DND-41 (cell line): ENCODE results near the gene THEM4.
A peak's percentile ranks its signal among the peaks of the same experiment; 100 is the strongest.

Experiments used
- ATAC-seq: fragments of 200-7000 bp; cut with Tn5 transposase; 3 replicates; pipeline ENCODE4 v1.9.1; 2021; ENCODE audit warnings: low read depth; ENCODE audit not compliant: insufficient read depth
- DNase-seq: peaks from one replicate; pipeline ENCODE4 v3.0.0-alpha.2; 2020
- H2AFZ ChIP-seq: 2 replicates; pipeline ENCODE4 v1.6.0; 2012; ENCODE audit warnings: low read depth, low read length
- H3K27ac ChIP-seq: 2 replicates; pipeline ENCODE4 v1.5.1; 2012; ENCODE audit warnings: low read length, inconsistent platforms
- H3K27me3 ChIP-seq: fragments of 200-600 bp; sonication (generic); 2 replicates; pipeline ENCODE4 v1.6.0; 2012; ENCODE audit warnings: low read length, mild to moderate bottlenecking, inconsistent platforms; ENCODE audit not compliant: insufficient read depth, poor library complexity
- H3K36me3 ChIP-seq: 2 replicates; pipeline ENCODE4 v1.5.1; 2012; ENCODE audit warnings: low read length, inconsistent platforms; ENCODE audit not compliant: insufficient read depth
- H3K4me1 ChIP-seq: 2 replicates; pipeline ENCODE4 v1.5.1; 2012; ENCODE audit warnings: mild to moderate bottlenecking, low read length; ENCODE audit not compliant: insufficient read depth
- H3K4me2 ChIP-seq: 2 replicates; pipeline ENCODE4 v1.6.0; 2012; ENCODE audit warnings: mild to moderate bottlenecking, moderate library complexity, low read length, inconsistent platforms; ENCODE audit not compliant: insufficient read depth
- H3K4me3 ChIP-seq, 2 experiments: fragments of 200-600 bp in 1 of 2; shearing (Covaris generic) in 1 of 2; 2 replicates each; pipeline ENCODE4 v1.5.1; 2012 to 2016; ENCODE audit warnings: inconsistent platforms in 2 of 2, low read length in 2 of 2, mild to moderate bottlenecking in 2 of 2, low read depth in 1 of 2, moderate library complexity in 1 of 2
- H3K79me2 ChIP-seq: 2 replicates; pipeline ENCODE4 v1.6.0; 2012; ENCODE audit warnings: low read length, inconsistent platforms; ENCODE audit not compliant: insufficient read depth
- H3K9ac ChIP-seq: 2 replicates; pipeline ENCODE4 v1.6.0; 2012; ENCODE audit warnings: low read depth, mild to moderate bottlenecking, inconsistent platforms, low read length, moderate library complexity
- H3K9me3 ChIP-seq: 2 replicates; pipeline ENCODE4 v1.5.1; 2012; ENCODE audit warnings: low read length, moderate library complexity, mild to moderate bottlenecking, inconsistent platforms; ENCODE audit not compliant: insufficient read depth, severe bottlenecking
- H4K20me1 ChIP-seq: 2 replicates; pipeline ENCODE4 v1.6.0; 2012; ENCODE audit warnings: low read length; ENCODE audit not compliant: insufficient read depth
- EZH2 ChIP-seq: IDR thresholded peaks from 3 replicates; pipeline ENCODE4 v1.6.1; 2012; ENCODE audit warnings: borderline replicate concordance, low read depth, mild to moderate bottlenecking, moderate library complexity, low read length, inconsistent platforms; ENCODE audit not compliant: severe bottlenecking
- TF ChIP-seq, protein P1 (sequence below): IDR thresholded peaks from 2 replicates; pipeline ENCODE4 v1.5.1; 2012; ENCODE audit warnings: borderline replicate concordance, low read length, moderate library complexity, mild to moderate bottlenecking; ENCODE audit not compliant: poor library complexity, severe bottlenecking; ENCODE audit errors: extremely low read depth

The THEM4 gene

GRCh38 chr1:151839082-151839412 is 70.3 kb downstream of the THEM4 start:
- Histone ChIP-seq H2AFZ (no peak overlapping the region), H4K20me1 (no peaks in the 10 kb centered on the region), H3K27ac (no peak overlapping the region), H3K4me3 (no peak overlapping the region), H3K4me1 (peaks cover 29% of the 10 kb centered on the region), H3K9me3 (no peaks in the 10 kb centered on the region), H3K36me3 (no peaks in the 10 kb centered on the region), H3K4me2 (no peak overlapping the region), H3K9ac (no peak overlapping the region), H3K27me3 (no peaks in the 10 kb centered on the region), H3K79me2 (no peaks in the 10 kb centered on the region)
- DNase-seq: no peak
- no peak for ATAC-seq
- TF ChIP-seq, protein P1, sequence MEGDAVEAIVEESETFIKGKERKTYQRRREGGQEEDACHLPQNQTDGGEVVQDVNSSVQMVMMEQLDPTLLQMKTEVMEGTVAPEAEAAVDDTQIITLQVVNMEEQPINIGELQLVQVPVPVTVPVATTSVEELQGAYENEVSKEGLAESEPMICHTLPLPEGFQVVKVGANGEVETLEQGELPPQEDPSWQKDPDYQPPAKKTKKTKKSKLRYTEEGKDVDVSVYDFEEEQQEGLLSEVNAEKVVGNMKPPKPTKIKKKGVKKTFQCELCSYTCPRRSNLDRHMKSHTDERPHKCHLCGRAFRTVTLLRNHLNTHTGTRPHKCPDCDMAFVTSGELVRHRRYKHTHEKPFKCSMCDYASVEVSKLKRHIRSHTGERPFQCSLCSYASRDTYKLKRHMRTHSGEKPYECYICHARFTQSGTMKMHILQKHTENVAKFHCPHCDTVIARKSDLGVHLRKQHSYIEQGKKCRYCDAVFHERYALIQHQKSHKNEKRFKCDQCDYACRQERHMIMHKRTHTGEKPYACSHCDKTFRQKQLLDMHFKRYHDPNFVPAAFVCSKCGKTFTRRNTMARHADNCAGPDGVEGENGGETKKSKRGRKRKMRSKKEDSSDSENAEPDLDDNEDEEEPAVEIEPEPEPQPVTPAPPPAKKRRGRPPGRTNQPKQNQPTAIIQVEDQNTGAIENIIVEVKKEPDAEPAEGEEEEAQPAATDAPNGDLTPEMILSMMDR: no peak
- no peak for TF ChIP-seq EZH2

DNA sequence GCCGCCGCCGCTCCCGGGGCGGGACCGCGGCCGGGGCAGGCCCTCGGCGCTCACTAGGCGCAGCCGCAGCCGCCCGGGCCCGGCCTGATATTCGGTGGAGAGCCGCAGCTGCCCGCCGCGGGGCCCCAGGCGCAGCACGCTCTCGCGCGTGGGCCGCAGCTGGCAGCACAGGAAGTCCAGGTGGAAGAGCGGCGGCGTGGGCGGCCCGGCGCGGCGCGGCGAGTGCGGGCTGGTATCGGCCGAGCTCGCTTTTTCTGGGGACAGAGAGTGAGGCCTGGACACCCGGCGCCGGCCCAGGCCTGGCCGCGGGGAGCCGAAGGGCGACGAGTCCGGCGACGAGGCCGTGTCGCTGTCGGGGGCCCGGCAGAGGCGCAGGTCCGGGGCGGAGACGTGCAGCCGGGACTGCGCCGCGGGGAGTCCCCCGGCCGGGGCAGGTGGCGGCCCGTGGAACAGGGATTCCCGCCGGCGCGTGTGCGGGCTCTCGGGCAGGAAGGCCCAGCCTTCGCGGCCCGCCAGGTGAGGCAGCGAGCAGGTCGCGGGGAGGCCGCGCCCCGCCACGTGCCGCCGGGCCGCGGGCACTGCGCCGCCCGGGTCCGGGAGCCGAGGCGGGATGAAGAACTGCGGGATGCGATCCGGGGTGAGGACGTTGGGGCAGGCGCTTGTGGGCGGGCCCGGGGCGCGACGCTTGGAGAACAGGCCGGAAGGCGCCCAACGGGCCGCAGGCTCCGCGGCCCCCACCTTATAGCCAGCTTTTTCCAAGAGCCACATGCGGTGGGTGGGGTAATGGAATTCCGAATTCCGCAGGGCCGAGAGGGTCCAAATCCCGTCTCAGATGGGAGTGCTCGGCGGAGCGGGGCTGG is 70.9 kb downstream of the THEM4 start:
- H3K4me1 ChIP-seq: peaks cover 35% of the 10 kb centered on the region
- no peak overlapping the region for H2AFZ ChIP-seq
- no peaks in the 10 kb centered on the region for H3K27me3 ChIP-seq
- no peak overlapping the region for H3K4me2 ChIP-seq
- no peaks in the 10 kb centered on the region for H3K36me3 ChIP-seq
- DNase-seq (no peak), ATAC-seq (no peak)
- H4K20me1 ChIP-seq: no peaks in the 10 kb centered on the region
- no peak overlapping the region for H3K4me3 ChIP-seq
- no peak for TF ChIP-seq EZH2
- TF ChIP-seq, protein P1: no peak
- no peak overlapping the region for H3K9ac ChIP-seq
- H3K27ac ChIP-seq: no peak overlapping the region
- no peaks in the 10 kb centered on the region for H3K79me2 ChIP-seq
- no peaks in the 10 kb centered on the region for H3K9me3 ChIP-seq

DNA sequence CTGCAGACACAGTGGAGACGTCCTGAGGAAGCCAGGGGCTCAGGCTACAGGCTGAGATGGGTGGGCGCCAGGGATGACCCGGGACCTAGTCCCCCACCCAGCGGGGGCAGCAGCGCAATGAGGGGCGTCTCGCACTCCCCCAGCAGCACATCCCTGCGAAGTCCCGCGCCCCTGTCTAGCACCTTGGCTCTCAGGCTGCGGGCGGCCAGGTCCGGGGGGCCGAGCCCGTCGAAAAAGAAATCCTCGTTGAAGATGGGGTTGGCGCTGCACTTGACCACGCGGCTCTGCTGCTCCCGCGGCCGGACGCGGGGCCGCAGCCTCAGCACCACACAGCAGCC is 71.5 kb downstream of the THEM4 start:
- no peaks in the 10 kb centered on the region for H3K27me3 ChIP-seq
- H3K4me3 ChIP-seq: no peak overlapping the region
- DNase-seq: no peak
- H3K4me1 ChIP-seq: peaks cover 38% of the 10 kb centered on the region
- H3K36me3 ChIP-seq: no peaks in the 10 kb centered on the region
- ATAC-seq: no peak
- H3K4me2 ChIP-seq: no peak overlapping the region
- H3K79me2 ChIP-seq: no peaks in the 10 kb centered on the region
- H3K9ac ChIP-seq: no peak overlapping the region
- H3K27ac ChIP-seq: no peak overlapping the region
- no peak for TF ChIP-seq EZH2
- TF ChIP-seq, protein P1: no peak
- H2AFZ ChIP-seq: no peak overlapping the region
- H4K20me1 ChIP-seq: no peaks in the 10 kb centered on the region
- no peaks in the 10 kb centered on the region for H3K9me3 ChIP-seq

- H3K4me2 ChIP-seq: 0 out of 2 replicates have a peak overlapping the region, but pooled peaks have one; percentile 9
- no peak overlapping the region for H2AFZ ChIP-seq
- H4K20me1 ChIP-seq: no peaks in the 10 kb centered on the region
- H3K4me3 ChIP-seq: no peak overlapping the region
- H3K4me1 ChIP-seq: peaks cover 38% of the 10 kb centered on the region
- no peak overlapping the region for H3K9ac ChIP-seq
- DNase-seq: peak; percentile 27
- peak; percentile 51 for ATAC-seq
- H3K27me3 ChIP-seq: no peaks in the 10 kb centered on the region
- no peaks in the 10 kb centered on the region for H3K79me2 ChIP-seq
- H3K27ac ChIP-seq: peak overlapping the region; percentile 58
- TF ChIP-seq, protein P1: no peak
- no peak for TF ChIP-seq EZH2
- H3K36me3 ChIP-seq: no peaks in the 10 kb centered on the region
- no peaks in the 10 kb centered on the region for H3K9me3 ChIP-seq
Observed at GRCh38 chr1:151837197-151837596, 72.1 kb downstream of the THEM4 start.
